ENCODE measurements around the gene PGAP6. TPM values are rescaled to one million over a fixed set of nuclear protein-coding genes. Genes with fewer than 3 reads are reported as not detected.

The PGAP6 gene
- total RNA-seq, 1 donor from 2014 or later, result 65.2 TPM

DNA sequence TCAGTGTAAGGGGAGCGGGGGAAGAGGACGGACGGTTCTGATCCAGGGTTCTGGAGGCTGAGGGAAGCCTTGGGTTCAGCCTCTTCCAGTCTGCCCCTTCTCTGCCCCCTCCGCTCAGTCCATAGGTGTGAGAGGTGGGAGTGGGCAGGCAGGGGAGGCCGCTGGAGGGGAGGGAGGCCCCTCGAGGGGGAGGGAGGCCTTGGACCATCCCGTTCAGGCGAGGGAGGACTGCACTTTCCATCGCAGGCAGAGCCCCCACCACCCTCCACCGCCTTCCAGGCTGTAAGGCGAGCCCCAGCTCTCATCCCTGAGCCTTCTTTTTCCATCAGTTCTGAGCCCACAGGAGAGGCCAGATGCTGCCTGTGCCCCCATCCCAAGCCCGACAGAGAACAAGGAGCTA lies 25.0 kb downstream of the PGAP6 start:
- H3K27ac ChIP-seq, result no peak overlapping the region
- intact Hi-C loops (cut with DNase I), result loop anchor here (10.0 kb wide), 1 partner anchor 122 kb away; the partner anchor contains the start of gene FAM234A

DNA sequence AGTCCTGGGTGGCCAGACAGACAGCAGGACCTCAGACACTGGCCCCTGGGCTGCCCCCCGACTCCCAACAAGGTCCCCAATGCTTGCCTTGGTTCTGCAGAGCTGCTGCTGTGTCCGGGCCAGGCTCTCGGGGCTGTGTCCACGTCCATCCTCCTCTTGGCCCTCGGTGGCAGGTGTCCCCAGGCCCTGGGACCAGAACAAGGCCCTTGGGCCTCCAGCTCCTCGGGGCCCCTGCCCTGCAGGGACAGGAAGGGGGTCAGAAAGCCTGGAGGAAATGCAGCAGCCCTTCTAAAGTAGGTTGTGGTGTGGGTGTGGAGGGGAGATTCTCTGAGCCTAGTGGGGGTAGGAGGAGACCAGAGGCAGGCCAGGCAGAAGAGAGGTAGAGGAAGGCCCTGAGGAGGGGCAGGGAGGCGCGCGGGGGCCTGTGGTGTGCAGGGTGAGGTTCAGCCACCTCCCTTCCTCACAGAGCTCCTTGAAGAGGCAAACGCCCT lies 26.8 kb downstream of the PGAP6 start:
- H3K4me1 ChIP-seq, result peaks cover 10% of the 10 kb centered on the region
- intact Hi-C loops (cut with DNase I), result loop anchor here (10.0 kb wide), 1 partner anchor 120 kb away; the partner anchor contains the start of gene FAM234A

More for the DNA sequence above, 25.0 kb downstream of the PGAP6 start:
- Histone ChIP-seq H3K4me3 (no peak overlapping the region), H3K27me3 (no peaks in the 10 kb centered on the region), H3K4me1 (peaks cover 5% of the 10 kb centered on the region), H3K9me3 (no peaks in the 10 kb centered on the region), H3K36me3 (no peaks in the 10 kb centered on the region)
- ATAC-seq (no peak), DNase-seq (no peak)
- TF ChIP-seq, protein P1, sequence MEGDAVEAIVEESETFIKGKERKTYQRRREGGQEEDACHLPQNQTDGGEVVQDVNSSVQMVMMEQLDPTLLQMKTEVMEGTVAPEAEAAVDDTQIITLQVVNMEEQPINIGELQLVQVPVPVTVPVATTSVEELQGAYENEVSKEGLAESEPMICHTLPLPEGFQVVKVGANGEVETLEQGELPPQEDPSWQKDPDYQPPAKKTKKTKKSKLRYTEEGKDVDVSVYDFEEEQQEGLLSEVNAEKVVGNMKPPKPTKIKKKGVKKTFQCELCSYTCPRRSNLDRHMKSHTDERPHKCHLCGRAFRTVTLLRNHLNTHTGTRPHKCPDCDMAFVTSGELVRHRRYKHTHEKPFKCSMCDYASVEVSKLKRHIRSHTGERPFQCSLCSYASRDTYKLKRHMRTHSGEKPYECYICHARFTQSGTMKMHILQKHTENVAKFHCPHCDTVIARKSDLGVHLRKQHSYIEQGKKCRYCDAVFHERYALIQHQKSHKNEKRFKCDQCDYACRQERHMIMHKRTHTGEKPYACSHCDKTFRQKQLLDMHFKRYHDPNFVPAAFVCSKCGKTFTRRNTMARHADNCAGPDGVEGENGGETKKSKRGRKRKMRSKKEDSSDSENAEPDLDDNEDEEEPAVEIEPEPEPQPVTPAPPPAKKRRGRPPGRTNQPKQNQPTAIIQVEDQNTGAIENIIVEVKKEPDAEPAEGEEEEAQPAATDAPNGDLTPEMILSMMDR (IDR thresholded peaks at IDR 0.05), result no peak

DNA sequence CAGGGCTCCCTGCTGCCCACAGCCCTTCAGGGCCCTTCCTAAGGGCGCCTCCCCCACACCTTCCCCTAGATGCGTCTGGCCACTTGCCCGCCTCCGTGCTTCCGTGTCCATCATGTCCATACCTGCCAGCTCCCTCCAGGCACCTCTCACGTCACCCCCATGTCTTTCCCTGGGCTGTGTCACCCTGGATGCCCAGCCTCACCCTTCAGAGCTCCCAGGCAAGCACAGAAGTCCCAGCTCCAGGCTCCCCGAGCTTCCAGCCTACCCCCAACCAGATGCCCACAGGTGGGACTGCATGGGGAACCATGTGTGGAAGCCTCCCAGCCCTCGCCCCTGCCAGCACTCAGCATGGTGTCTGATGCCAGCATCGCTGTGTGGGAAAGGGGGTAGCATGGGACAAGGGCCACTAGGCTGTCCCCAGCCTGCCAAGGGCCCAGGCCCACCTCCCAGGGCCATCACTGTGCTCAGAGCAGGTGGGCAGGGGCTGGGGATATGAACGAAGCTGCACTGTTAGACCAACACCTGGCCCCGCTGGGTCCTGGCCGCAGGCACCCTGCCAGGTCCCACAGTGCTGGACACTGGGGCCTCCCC lies 27.4 kb downstream of the PGAP6 start:
- Histone ChIP-seq H3K4me3 (no peak overlapping the region), H3K36me3 (peaks cover 8% of the 10 kb centered on the region), H3K27ac (no peak overlapping the region), H3K4me1 (peaks cover 10% of the 10 kb centered on the region), H3K27me3 (no peaks in the 10 kb centered on the region), H3K9me3 (no peaks in the 10 kb centered on the region)
- TF ChIP-seq, protein P1 (IDR thresholded peaks at IDR 0.05), result no peak
- intact Hi-C loops (cut with DNase I), result loop anchor here (10.0 kb wide), 1 partner anchor 120 kb away; the partner anchor contains the start of gene FAM234A
- ATAC-seq (no peak), DNase-seq (no peak)

More for the DNA sequence above, 26.8 kb downstream of the PGAP6 start:
- Histone ChIP-seq H3K27ac (no peak overlapping the region), H3K36me3 (peaks cover 8% of the 10 kb centered on the region), H3K4me3 (no peak overlapping the region), H3K9me3 (no peaks in the 10 kb centered on the region), H3K27me3 (no peaks in the 10 kb centered on the region)
- TF ChIP-seq, protein P1 (IDR thresholded peaks at IDR 0.05), result no peak
- ATAC-seq, result no peak
- DNase-seq, result no peak

DNA sequence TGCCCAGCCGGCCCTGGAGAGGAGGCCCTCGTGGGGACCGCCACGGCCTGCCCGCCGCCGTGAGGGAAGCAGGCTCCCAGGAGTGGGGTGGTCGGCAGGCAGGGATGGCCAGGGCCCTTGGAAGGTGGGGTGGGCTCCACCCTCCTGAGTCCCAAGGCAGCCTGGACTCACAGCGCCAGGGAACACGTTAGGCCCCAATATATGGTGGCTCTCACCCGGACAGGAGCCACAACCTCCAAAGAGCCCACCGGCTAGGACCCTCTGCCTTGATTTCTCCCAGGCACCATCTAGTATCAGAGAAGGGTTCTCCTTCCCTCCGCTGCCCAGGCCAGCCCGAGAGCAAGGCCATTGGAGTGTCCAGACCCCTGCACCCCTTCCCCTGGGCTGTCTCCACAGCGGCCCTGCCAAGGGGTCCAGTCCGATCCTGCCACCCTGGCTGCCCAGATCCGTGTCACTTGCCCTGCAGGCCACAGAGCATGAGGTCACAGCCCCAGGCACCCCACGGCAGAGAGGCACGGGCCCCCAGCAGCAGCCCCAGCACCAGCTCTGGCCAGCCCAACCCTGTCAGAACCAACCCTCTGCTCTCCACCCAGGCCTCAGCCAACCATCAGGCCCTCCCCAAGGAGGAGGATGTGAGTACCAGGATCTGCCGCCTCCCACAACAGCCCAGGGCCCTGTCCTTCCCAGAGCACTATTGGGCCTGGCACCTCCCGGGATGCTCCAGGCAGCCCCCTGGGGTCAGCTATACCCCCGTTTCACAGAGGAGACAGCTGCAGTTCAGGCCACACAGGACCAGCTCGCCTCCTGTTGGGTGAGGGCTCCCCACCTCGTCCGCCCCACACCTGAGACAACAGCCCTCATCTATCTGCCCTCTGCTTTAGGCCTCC lies 28.1 kb downstream of the PGAP6 start:
- Histone ChIP-seq H3K27me3 (no peaks in the 10 kb centered on the region), H3K4me1 (peaks cover 10% of the 10 kb centered on the region), H3K36me3 (peaks cover 8% of the 10 kb centered on the region), H3K9me3 (no peaks in the 10 kb centered on the region), H3K4me3 (peak overlapping the region; percentile 49), H3K27ac (peak overlapping the region; percentile 32)
- intact Hi-C loops (cut with DNase I), result loop anchor here (10.0 kb wide), 1 partner anchor 119 kb away; the partner anchor contains the start of gene FAM234A
- TF ChIP-seq, protein P1 (IDR thresholded peaks at IDR 0.05), result no peak
- DNase-seq, result peak; percentile 72
- ATAC-seq, result no peak

DNA sequence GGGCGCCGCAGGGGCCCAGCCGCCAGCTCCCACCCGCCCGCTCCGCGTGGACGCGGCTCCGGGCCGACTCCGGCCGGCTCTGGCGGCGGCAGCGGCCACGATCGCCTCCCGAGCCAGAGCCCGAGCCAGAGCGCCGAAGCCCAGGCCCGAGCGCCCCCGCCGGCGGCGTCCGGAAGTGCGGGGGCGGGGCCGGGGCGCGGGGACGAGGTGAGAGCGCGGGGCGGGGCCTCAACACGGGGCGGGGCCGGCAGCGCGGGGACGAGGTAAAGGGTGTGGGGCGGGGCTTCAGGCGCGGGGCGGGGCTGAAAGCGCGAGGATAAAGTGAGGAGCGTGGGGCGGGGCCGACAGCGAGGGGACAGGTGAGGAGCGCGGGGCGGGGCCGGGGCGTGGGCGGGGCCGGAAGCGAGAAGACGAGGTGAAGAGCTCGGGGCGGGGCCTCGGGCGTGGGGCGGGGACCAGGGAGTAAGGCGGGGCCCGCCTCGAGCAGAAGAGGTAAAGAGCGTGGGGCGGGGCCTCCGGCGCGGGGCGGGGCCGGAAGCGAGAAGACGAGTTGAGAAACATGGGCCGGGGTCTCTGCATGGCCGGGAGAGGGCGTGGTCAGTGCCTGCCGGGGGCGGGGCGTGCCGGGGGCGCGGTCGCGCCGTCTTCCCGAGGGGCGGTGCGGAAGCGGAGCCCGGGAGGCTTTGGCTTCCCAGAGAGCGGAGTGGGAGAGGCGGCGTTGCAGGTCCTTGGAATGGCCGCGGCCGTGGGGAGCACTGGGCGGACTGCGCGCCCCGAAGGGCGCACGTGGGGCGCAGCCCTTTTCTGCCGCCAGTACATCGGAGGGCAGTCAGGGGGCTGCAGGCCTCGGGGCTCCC lies 29.0 kb downstream of the PGAP6 start, which contains the start of gene AXIN1:
AXIN1 (minus strand) TSS at position 177 of the 857 bp plus-strand sequence. CDS start 5,698 bp downstream, outside the sequence.
- ATAC-seq, result peak; percentile 94

More for the DNA sequence above, 29.0 kb downstream of the PGAP6 start, which contains the start of gene AXIN1:
- H3K27me3 ChIP-seq, result no peaks in the 10 kb centered on the region
- H3K9me3 ChIP-seq, result no peaks in the 10 kb centered on the region
- peak within 1 kb of the TSS; percentile 68 for H3K27ac ChIP-seq
- intact Hi-C loops (cut with DNase I), result loop anchor here (10.0 kb wide), 1 partner anchor 118 kb away; the partner anchor contains the start of gene FAM234A
- TF ChIP-seq, protein P1 (IDR thresholded peaks at IDR 0.05), result peak; percentile 27
- peaks cover 8% of the 10 kb centered on the region for H3K36me3 ChIP-seq
- H3K4me3 ChIP-seq, result peak within 1 kb of the TSS; percentile 69
- H3K4me1 ChIP-seq, result peaks cover 10% of the 10 kb centered on the region
- DNase-seq, result peak; percentile 100
